H1 (cell line): ENCODE results near the gene NUP133. TPM values are rescaled to one million over a fixed set of nuclear protein-coding genes. Genes with fewer than 3 reads are reported as not detected.

ENCODE experiments used
- CTCF ChIA-PET: fragments of 300-600 bp; sonication (Branson Sonifier 250); formaldehyde crosslinking; loops from one replicate; lab custom pipeline; 2021; ENCODE audit not compliant: partially characterized antibody; lab: Charles Lee
- POLR2A ChIA-PET: fragments of 300-600 bp; sonication (Branson Sonifier 250); formaldehyde crosslinking; loops from one replicate; lab custom pipeline; 2021; ENCODE audit warnings: inconsistent platforms; ENCODE audit not compliant: partially characterized antibody; lab: Charles Lee
- DNase-seq, 2 experiments: peaks; one replicate each; pipeline versions ENCODE4 v3.0.0 to v3.0.0-alpha.2; 2010 to 2022; ENCODE audit warnings: low spot score in 2 of 2, low read depth in 1 of 2, mixed read lengths in 1 of 2
- FAIRE-seq: peaks from 2 replicates; lab custom pipeline; 2011; peaks lifted over from hg19 to GRCh38; lab: Jason Lieb, UNC
- H2AFZ ChIP-seq: 2 replicates; pipeline ENCODE4 v1.8.1; 2012; ENCODE audit warnings: low read length, inconsistent platforms
- H2AK5ac ChIP-seq: 2 replicates; pipeline ENCODE4 v1.6.1; 2013; ENCODE audit warnings: low read depth, low read length
- H2BK120ac ChIP-seq: replicated peaks from 2 replicates; pipeline ENCODE3; 2013; ENCODE audit warnings: low read depth, low read length, inconsistent platforms
- H2BK12ac ChIP-seq: 2 replicates; pipeline ENCODE4 v1.6.1; 2013; ENCODE audit warnings: low read depth, low read length
- H2BK15ac ChIP-seq: 2 replicates; pipeline ENCODE4 v1.6.1; 2013; ENCODE audit warnings: low read length
- H2BK20ac ChIP-seq: 2 replicates; pipeline ENCODE4 v1.6.1; 2013; ENCODE audit warnings: low read length
- H2BK5ac ChIP-seq: 2 replicates; pipeline ENCODE4 v1.6.1; 2013; ENCODE audit warnings: low read depth, low read length
- H3K14ac ChIP-seq: 2 replicates; pipeline ENCODE4 v1.6.1; 2013; ENCODE audit warnings: inconsistent platforms; ENCODE audit not compliant: insufficient read length
- H3K18ac ChIP-seq: 2 replicates; pipeline ENCODE4 v1.6.1; 2013; ENCODE audit warnings: low read length; ENCODE audit errors: extremely low read depth
- H3K23ac ChIP-seq: 2 replicates; pipeline ENCODE4 v1.6.1; 2013; ENCODE audit warnings: inconsistent platforms; ENCODE audit not compliant: insufficient read length
- H3K23me2 ChIP-seq: 2 replicates; pipeline ENCODE4 v1.6.1; 2013; ENCODE audit warnings: low read depth, low read length
- H3K27ac ChIP-seq: 2 replicates; pipeline ENCODE4 v1.6.1; 2011; ENCODE audit warnings: low read depth, low read length, inconsistent platforms
- H3K27me3 ChIP-seq, 4 experiments: replicated peaks in 1 of 4; 1 replicate in 1 of 4; 2 replicates in 3 of 4; pipeline versions ENCODE4 v1.6.1 to v1.8.1; 2011 to 2013; ENCODE audit warnings: low read length in 3 of 4, mild to moderate bottlenecking in 3 of 4, inconsistent platforms in 2 of 4, mixed read lengths in 2 of 4, moderate library complexity in 1 of 4; ENCODE audit not compliant: control insufficient read depth in 3 of 4, insufficient read depth in 3 of 4; ENCODE audit errors: extremely low read depth in 1 of 4
- H3K36me3 ChIP-seq, 4 experiments: 2 replicates each; pipeline versions ENCODE4 v1.6.1 to v1.8.1; 2011 to 2013; ENCODE audit warnings: mild to moderate bottlenecking in 4 of 4, low read length in 3 of 4, moderate library complexity in 2 of 4, control low read depth in 1 of 4, inconsistent platforms in 1 of 4; ENCODE audit not compliant: insufficient read depth in 4 of 4, control insufficient read depth in 2 of 4
- H3K4ac ChIP-seq: replicated peaks from 2 replicates; pipeline ENCODE3; 2013; ENCODE audit warnings: low read length, low read depth, mixed read lengths, inconsistent platforms; ENCODE audit not compliant: insufficient read length
- H3K4me1 ChIP-seq, 4 experiments: replicated peaks in 1 of 4; 1 replicate in 1 of 4; 2 replicates in 3 of 4; pipeline versions ENCODE4 v1.6.1 to v1.8.1; 2011 to 2013; ENCODE audit warnings: low read length in 3 of 4, inconsistent platforms in 2 of 4, mixed read lengths in 1 of 4; ENCODE audit not compliant: insufficient read depth in 4 of 4, control insufficient read depth in 3 of 4
- H3K4me2 ChIP-seq, 2 experiments: 2 replicates each; pipeline versions ENCODE4 v1.6.1 to v1.8.1; 2011 to 2013; ENCODE audit warnings: low read depth in 2 of 2, low read length in 2 of 2, control low read depth in 1 of 2, inconsistent platforms in 1 of 2, mild to moderate bottlenecking in 1 of 2; ENCODE audit not compliant: insufficient read depth in 1 of 2
- H3K4me3 ChIP-seq, 4 experiments: fragments of 200-600, 300-600 bp in 1 of 4; sonication (generic), shearing (Covaris generic), sonication (Bioruptor Twin) in 1 of 4; 2 replicates each; pipeline versions ENCODE4 v1.5.1 to v1.8.1; 2011 to 2016; ENCODE audit warnings: low read length in 4 of 4, low read depth in 3 of 4, control low read depth in 2 of 4, inconsistent platforms in 2 of 4, mild to moderate bottlenecking in 2 of 4, mixed read lengths in 1 of 4, moderate library complexity in 1 of 4; ENCODE audit not compliant: insufficient read depth in 2 of 4; ENCODE audit errors: extremely low read depth in 1 of 4
- H3K56ac ChIP-seq: replicated peaks from 2 replicates; pipeline ENCODE3; 2013; ENCODE audit warnings: low read depth, mild to moderate bottlenecking, mixed read lengths, low read length, inconsistent platforms; ENCODE audit not compliant: insufficient read length
- H3K79me1 ChIP-seq: 2 replicates; pipeline ENCODE4 v1.6.1; 2013; ENCODE audit warnings: low read depth, low read length, control low read depth
- H3K79me2 ChIP-seq, 2 experiments: 2 replicates each; pipeline versions ENCODE4 v1.6.1 to v1.8.1; 2012 to 2013; ENCODE audit warnings: low read length in 2 of 2, mild to moderate bottlenecking in 2 of 2, inconsistent platforms in 1 of 2; ENCODE audit not compliant: insufficient read depth in 2 of 2, control insufficient read depth in 1 of 2
- H3K9ac ChIP-seq, 4 experiments: replicated peaks in 1 of 4; 1 replicate in 1 of 4; 2 replicates in 3 of 4; pipeline versions ENCODE4 v1.6.1 to v1.8.1; 2011 to 2013; ENCODE audit warnings: low read depth in 3 of 4, low read length in 3 of 4, control low read depth in 2 of 4, mild to moderate bottlenecking in 2 of 4, moderate library complexity in 2 of 4, inconsistent platforms in 1 of 4; ENCODE audit errors: extremely low read depth in 1 of 4
- H3K9me3 ChIP-seq, 2 experiments: 2 replicates each; pipeline versions ENCODE4 v1.6.1 to v1.8.1; 2012 to 2013; ENCODE audit warnings: mild to moderate bottlenecking in 2 of 2, moderate library complexity in 2 of 2, control low read depth in 1 of 2, inconsistent platforms in 1 of 2, low read depth in 1 of 2, low read length in 1 of 2, mixed read lengths in 1 of 2; ENCODE audit not compliant: insufficient read depth in 2 of 2
- H4K20me1 ChIP-seq, 2 experiments: replicated peaks in 1 of 2; 2 replicates each; pipeline versions ENCODE3 to v1.8.1; 2011 to 2013; ENCODE audit warnings: inconsistent platforms in 2 of 2, low read length in 2 of 2, mild to moderate bottlenecking in 1 of 2; ENCODE audit not compliant: insufficient read depth in 2 of 2, control insufficient read depth in 1 of 2
- H4K5ac ChIP-seq: 2 replicates; pipeline ENCODE4 v1.6.1; 2013; ENCODE audit warnings: low read length, low read depth, mixed read lengths, inconsistent platforms; ENCODE audit not compliant: insufficient read length
- H4K8ac ChIP-seq: 2 replicates; pipeline ENCODE4 v1.8.0; 2013; ENCODE audit warnings: mild to moderate bottlenecking, moderate library complexity, low read length, inconsistent platforms; ENCODE audit not compliant: insufficient read depth; ENCODE audit errors: extremely low read depth
- H4K91ac ChIP-seq: replicated peaks from 2 replicates; pipeline ENCODE3; 2013; ENCODE audit warnings: low read length, mixed read lengths, inconsistent platforms; ENCODE audit not compliant: insufficient read length
- ASH2L ChIP-seq: fragments of 200-600, 300-600 bp; sonication (generic); IDR thresholded peaks from one replicate; pipeline ENCODE4 v1.7.1; 2017; ENCODE audit warnings: low read length
- EZH2 ChIP-seq: fragments of 200-600 bp; sonication (generic); IDR thresholded peaks from 2 replicates; pipeline ENCODE4 v1.7.1; 2012; ENCODE audit warnings: low read depth, mild to moderate bottlenecking, moderate library complexity, low read length, inconsistent platforms; ENCODE audit not compliant: severe bottlenecking
- FOSL1 ChIP-seq: IDR thresholded peaks from 2 replicates; pipeline ENCODE4 v1.6.1; 2011; ENCODE audit warnings: mild to moderate bottlenecking, low read depth, low read length, moderate library complexity; ENCODE audit not compliant: insufficient read depth
- GTF2F1 ChIP-seq: IDR thresholded peaks from 2 replicates; pipeline ENCODE4 v1.6.1; 2012; ENCODE audit warnings: low read depth, low read length, improper control_type of control experiment, borderline replicate concordance
- MAX ChIP-seq: IDR thresholded peaks from 2 replicates; pipeline ENCODE4 v1.6.1; 2012; ENCODE audit warnings: inconsistent platforms
- PHF8 ChIP-seq: fragments of 200-600 bp; sonication (generic); conservative IDR thresholded peaks from 2 replicates; pipeline ENCODE4 v1.7.1; 2012; ENCODE audit warnings: low read depth, mild to moderate bottlenecking, inconsistent platforms, low read length, moderate library complexity
- POLR2A ChIP-seq, 2 experiments: IDR thresholded peaks; 1 replicate in 1 of 2; 2 replicates in 1 of 2; pipeline ENCODE4 v1.6.1; 2011; ENCODE audit warnings: low read depth in 2 of 2, low read length in 2 of 2, mild to moderate bottlenecking in 2 of 2; ENCODE audit errors: control extremely low read depth in 1 of 2
- RFX5 ChIP-seq: IDR thresholded peaks from 2 replicates; pipeline ENCODE4 v1.6.1; 2011; ENCODE audit warnings: low read depth, low read length, improper control_type of control experiment, borderline replicate concordance
- RXRA ChIP-seq: IDR thresholded peaks from 2 replicates; pipeline ENCODE4 v1.6.1; 2011; ENCODE audit warnings: low read depth, mild to moderate bottlenecking, low read length, moderate library complexity; ENCODE audit not compliant: insufficient read depth
- SIRT6 ChIP-seq: IDR thresholded peaks from one replicate; pipeline ENCODE4 v1.7.1; 2012; ENCODE audit warnings: low read length, inconsistent platforms
- TAF1 ChIP-seq: IDR thresholded peaks from 2 replicates; pipeline ENCODE4 v1.6.1; 2011; ENCODE audit warnings: mild to moderate bottlenecking, low read depth, low read length
- USF2 ChIP-seq: IDR thresholded peaks from 2 replicates; pipeline ENCODE4 v1.6.1; 2011; ENCODE audit warnings: low read length, improper control_type of control experiment
- WGBS, 2 experiments: shearing (Covaris generic) in 1 of 2; methylation state at CpG; one replicate each; pipeline versions ENCODE4 v1.1.6 to v1.1.7; 2013 to 2015; ENCODE audit warnings: low lambda C conversion rate in 2 of 2, mixed read lengths in 2 of 2, inconsistent platforms in 1 of 2, low coverage in 1 of 2, missing lambda C conversion rate in 1 of 2; ENCODE audit not compliant: insufficient replicate concordance in 2 of 2, insufficient coverage in 1 of 2, insufficient read length in 1 of 2; ENCODE audit errors: extremely low coverage in 1 of 2, missing lambda C conversion rate in 1 of 2; 5-methylcytosine and 5-hydroxymethylcytosine counted together
- polyA plus RNA-seq, 7 experiments: library from polyadenylated mRNA; depleted of rRNA in 3 of 7; stranded (reverse) in 5 of 7; unstranded in 2 of 7; fragments of >200 nt in 5 of 7; fragments of 200-250 nt in 2 of 7; gene quantifications; 1 replicate in 5 of 7; 2 replicates in 1 of 7; 4 replicates in 1 of 7; pipeline versions ENCODE4 v1.2.1 to v1.2.3, GENCODE V29; 2011 to 2013; ENCODE audit warnings: missing spikeins in 2 of 7, mixed read lengths in 2 of 7
- total RNA-seq: library from RNA; stranded (reverse); fragmentation: NEBNext Ultra II Directional; extraction: Animal tissue kit (Norgen Biotek cat#: 25700); gene quantifications from 2 replicates; pipeline ENCODE4 v1.2.1, GENCODE V29; 2021

Gene NUP133
- total and polyA plus RNA-seq, 2 of the 8 experiments (the other 6 are each of a cell fraction or from before 2014, with no cell fraction given), result 20.6 to 72.1 TPM

- ChIA-PET POLR2A (interaction anchor here (1.1 to 2.2 kb wide), 14 partner anchors 8 to 249 kb away, joined by 3 to 13 read pairs (median 5); partner anchors contain the start of genes ACTA1 and RAB4A), CTCF (no interaction called here)
- Histone ChIP-seq H3K4me3 (peak overlapping the region; percentile 90 to 100 (median 95)), H3K36me3 (peaks cover 0 to 14% (median 1%) of the 10 kb centered on the region in 4 experiments; a peak in 3 of 8 replicates), H3K23me2 (peaks cover 11% of the 10 kb centered on the region), H4K5ac (no peak overlapping the region), H2BK5ac (no peak overlapping the region), H2BK15ac (no peak overlapping the region), H4K20me1 (no peaks in the 10 kb centered on the region), H2BK120ac (no peak overlapping the region), H2BK20ac (no peak overlapping the region), H3K79me2 (peaks cover 6 to 27% of the 10 kb centered on the region in 2 experiments; a peak in 3 of 4 replicates), H2BK12ac (no peak overlapping the region), H3K4ac (peak overlapping the region; percentile 10), H2AK5ac (no peak overlapping the region), H4K91ac (no peak overlapping the region), H4K8ac (no peak overlapping the region), H3K4me2 (peak overlapping the region; percentile 88 to 95), H3K27me3 (no peaks in the 10 kb centered on the region), H3K27ac (peak overlapping the region; percentile 94), H2AFZ (peak overlapping the region; percentile 37; the same call in 1 of the 2 replicates), H3K18ac (no peak overlapping the region), H3K9me3 (no peaks in the 10 kb centered on the region), H3K4me1 (peaks cover 0 to 5% (median 3%) of the 10 kb centered on the region in 4 experiments; a peak in 6 of 7 replicates), H3K9ac (peak overlapping the region; percentile 89 to 98 (median 94)), H3K56ac (no peak overlapping the region), H3K79me1 (no peaks in the 10 kb centered on the region; the same call in none of the 2 replicates), H3K23ac (no peak overlapping the region), H3K14ac (no peak overlapping the region)
- WGBS, 2 experiments, result 17% methylated on average over 5 of the region's 5 CpGs; no CpG with 5 or more reads in 1 of the 2 experiments
- FAIRE-seq (no peak), DNase-seq (no peak)
- TF ChIP-seq EZH2 (no peak), GTF2F1 (no peak), ASH2L (no peak), FOSL1 (no peak), USF2 (no peak), TAF1 (no peak), SIRT6 (no peak), PHF8 (no peak), RXRA (no peak), MAX (no peak), POLR2A (IDR thresholded peaks at IDR 0.05; ENCODE audit: control extremely low read depth in 1 of 2, low read depth in 2 of 2, low read length in 2 of 2) (no peak), RFX5 (no peak)
Observed at GRCh38 chr1:229507502-229507901, 639 bp downstream of the NUP133 start.
